ENCODE measurements around the gene ARHGAP15. TPM values are rescaled to one million over a fixed set of nuclear protein-coding genes. Genes with fewer than 3 reads are reported as not detected.

ARHGAP15 gene
- total RNA-seq, 1 donor from 2014 or later: 9.1 TPM

DNA sequence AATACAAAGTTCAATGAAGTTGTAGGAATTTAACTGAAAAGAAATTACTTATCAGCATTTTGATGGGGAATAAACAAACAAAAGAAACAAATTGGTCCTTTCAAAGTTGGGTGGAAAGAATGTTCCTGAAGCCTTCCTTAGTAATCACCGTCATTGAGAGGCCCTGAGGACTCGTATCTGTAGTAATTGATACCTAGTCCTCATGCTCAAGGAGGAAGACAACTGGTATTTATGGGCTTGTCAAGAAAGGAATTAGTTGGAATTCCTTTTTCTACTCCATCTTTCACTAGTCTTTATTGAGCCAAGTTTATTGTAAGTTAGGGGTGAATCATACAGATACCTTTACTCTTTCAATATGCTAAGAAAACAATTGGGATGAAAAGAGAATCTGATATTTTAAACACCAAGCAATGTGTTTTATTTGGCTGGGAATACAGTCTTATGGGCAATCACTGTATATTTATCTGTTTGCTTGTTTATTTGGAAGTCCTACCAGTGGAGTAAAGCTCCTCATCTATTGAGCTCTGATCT lies 324.8 kb downstream of the ARHGAP15 start:
- Histone ChIP-seq H3K36me3 (no peaks in the 10 kb centered on the region), H3K4me1 (peaks cover 4% of the 10 kb centered on the region), H3K4me3 (no peak overlapping the region), H3K27me3 (no peaks in the 10 kb centered on the region), H3K27ac (no peak overlapping the region), H3K9me3 (no peaks in the 10 kb centered on the region)
- intact Hi-C loops (cut with DNase I): no loop called here
- no peak for DNase-seq (ENCODE audit: extremely low spot score in 2 of 2)
- no peak for TF ChIP-seq CTCF (IDR thresholded peaks at IDR 0.05)

DNA sequence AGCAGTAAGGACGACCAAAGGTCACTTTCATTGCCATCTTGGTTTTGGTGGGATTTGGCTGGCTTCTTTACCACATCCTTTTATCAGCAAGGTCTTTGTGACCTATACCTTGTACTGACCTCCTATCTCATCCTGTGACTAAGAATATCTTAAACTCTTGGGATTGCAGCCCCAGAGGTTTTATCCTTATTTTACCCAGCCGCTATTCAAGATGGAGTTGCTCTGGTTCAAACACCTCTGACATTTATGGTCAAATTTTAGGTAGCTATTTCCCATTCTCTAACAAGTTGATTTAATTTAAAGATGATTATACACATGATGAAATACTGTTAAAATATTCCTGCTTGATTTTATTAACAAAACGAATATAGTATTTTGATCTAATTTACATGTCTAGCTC lies 326.1 kb downstream of the ARHGAP15 start:
- Histone ChIP-seq H3K9me3 (no peaks in the 10 kb centered on the region), H3K4me1 (peaks cover 5% of the 10 kb centered on the region), H3K27me3 (no peaks in the 10 kb centered on the region), H3K4me3 (no peak overlapping the region), H3K36me3 (no peaks in the 10 kb centered on the region), H3K27ac (no peak overlapping the region)
- no peak for DNase-seq (ENCODE audit: extremely low spot score in 2 of 2)
- intact Hi-C loops (cut with DNase I): no loop called here
- TF ChIP-seq POLR2A (IDR thresholded peaks at IDR 0.05) (no peak), POLR2AphosphoS5 (IDR thresholded peaks at IDR 0.05; ENCODE audit: insufficient read depth in 1 of 2, low read depth in 1 of 2) (no peak), CTCF (IDR thresholded peaks at IDR 0.05) (no peak)

DNA sequence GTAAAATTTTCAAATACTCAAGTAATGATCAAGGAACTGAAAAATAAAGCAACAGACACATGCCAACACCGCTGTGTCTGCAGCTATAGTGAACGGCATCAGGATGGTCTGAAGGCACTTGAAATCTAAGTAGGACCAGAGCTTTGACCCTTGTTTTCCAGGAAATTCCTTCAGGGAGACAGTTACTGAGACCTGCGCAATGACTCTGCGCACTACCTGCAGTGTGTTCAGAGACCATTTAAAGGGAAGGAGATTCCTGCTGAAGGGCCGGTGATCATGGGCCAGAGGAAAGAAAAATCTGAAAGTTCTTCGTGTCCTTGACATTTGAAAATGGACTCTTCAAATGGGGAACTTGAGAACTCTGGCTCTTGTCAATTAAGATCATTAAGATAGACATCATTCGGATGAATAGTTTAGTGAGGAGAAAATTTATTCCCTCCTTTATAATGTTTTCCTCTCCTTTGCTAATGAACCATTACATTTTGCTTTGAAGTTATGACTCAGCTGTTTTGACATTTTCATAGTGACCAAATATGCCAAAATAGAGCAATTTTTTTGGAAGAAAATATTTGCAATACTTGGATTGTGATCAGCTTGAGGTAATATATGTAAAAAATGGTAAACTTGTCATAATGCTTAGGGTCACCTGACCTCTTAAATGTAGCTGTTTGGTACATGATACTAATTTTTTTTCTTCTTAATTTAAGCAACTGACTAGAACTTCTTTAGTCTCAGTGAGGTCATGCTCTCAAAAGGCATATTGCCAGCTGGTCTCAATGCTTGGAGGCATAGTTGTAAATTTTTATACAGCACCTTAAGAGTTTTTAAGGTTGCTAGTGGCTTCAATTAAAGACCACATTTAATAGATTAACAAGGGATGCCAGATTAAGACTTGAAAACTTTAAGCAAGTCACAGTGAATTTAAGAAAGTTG lies 329.3 kb downstream of the ARHGAP15 start:
- intact Hi-C loops (cut with DNase I): no loop called here
- TF ChIP-seq POLR2AphosphoS5 (IDR thresholded peaks at IDR 0.05; ENCODE audit: insufficient read depth in 1 of 2, low read depth in 1 of 2) (no peak), CTCF (IDR thresholded peaks at IDR 0.05) (no peak), POLR2A (IDR thresholded peaks at IDR 0.05) (no peak)
- no peaks in the 10 kb centered on the region for H3K27me3 ChIP-seq
- H3K9me3 ChIP-seq: no peaks in the 10 kb centered on the region
- H3K27ac ChIP-seq: no peak overlapping the region
- no peak overlapping the region for H3K4me3 ChIP-seq
- no peak for DNase-seq (ENCODE audit: extremely low spot score in 2 of 2)
- H3K4me1 ChIP-seq: peaks cover 5% of the 10 kb centered on the region
- H3K36me3 ChIP-seq: no peaks in the 10 kb centered on the region

- H3K27ac ChIP-seq: no peak overlapping the region
- peaks cover 5% of the 10 kb centered on the region for H3K4me1 ChIP-seq
- no peak for DNase-seq (ENCODE audit: extremely low spot score in 2 of 2)
- H3K36me3 ChIP-seq: no peaks in the 10 kb centered on the region
- intact Hi-C loops (cut with DNase I): no loop called here
- H3K9me3 ChIP-seq: no peaks in the 10 kb centered on the region
- no peaks in the 10 kb centered on the region for H3K27me3 ChIP-seq
- no peak for TF ChIP-seq POLR2AphosphoS5 (IDR thresholded peaks at IDR 0.05; ENCODE audit: insufficient read depth in 1 of 2, low read depth in 1 of 2)
- TF ChIP-seq POLR2A (IDR thresholded peaks at IDR 0.05): no peak
- TF ChIP-seq CTCF (IDR thresholded peaks at IDR 0.05): no peak
- H3K4me3 ChIP-seq: no peak overlapping the region
Observed at GRCh38 chr2:143460382-143460781, 331.2 kb downstream of the ARHGAP15 start.

GRCh38 chr2:143463719-143464118 lies 334.5 kb downstream of the ARHGAP15 start:
- intact Hi-C loops (cut with DNase I): no loop called here
- Histone ChIP-seq H3K4me3 (no peak overlapping the region), H3K9me3 (no peaks in the 10 kb centered on the region), H3K27me3 (no peaks in the 10 kb centered on the region), H3K27ac (no peak overlapping the region), H3K36me3 (no peaks in the 10 kb centered on the region), H3K4me1 (peaks cover 4% of the 10 kb centered on the region)
- no peak for DNase-seq (ENCODE audit: extremely low spot score in 2 of 2)
- no peak for TF ChIP-seq CTCF (IDR thresholded peaks at IDR 0.05)

All from vagina (tissue), 2 donors.